ENCODE measurements around the gene TMC8. TPM values are rescaled to one million over a fixed set of nuclear protein-coding genes. Genes with fewer than 3 reads are reported as not detected.

The TMC8 gene
- total and polyA plus RNA-seq, 12 donors: 0.44 to 28.8 (median 6.3) TPM

DNA sequence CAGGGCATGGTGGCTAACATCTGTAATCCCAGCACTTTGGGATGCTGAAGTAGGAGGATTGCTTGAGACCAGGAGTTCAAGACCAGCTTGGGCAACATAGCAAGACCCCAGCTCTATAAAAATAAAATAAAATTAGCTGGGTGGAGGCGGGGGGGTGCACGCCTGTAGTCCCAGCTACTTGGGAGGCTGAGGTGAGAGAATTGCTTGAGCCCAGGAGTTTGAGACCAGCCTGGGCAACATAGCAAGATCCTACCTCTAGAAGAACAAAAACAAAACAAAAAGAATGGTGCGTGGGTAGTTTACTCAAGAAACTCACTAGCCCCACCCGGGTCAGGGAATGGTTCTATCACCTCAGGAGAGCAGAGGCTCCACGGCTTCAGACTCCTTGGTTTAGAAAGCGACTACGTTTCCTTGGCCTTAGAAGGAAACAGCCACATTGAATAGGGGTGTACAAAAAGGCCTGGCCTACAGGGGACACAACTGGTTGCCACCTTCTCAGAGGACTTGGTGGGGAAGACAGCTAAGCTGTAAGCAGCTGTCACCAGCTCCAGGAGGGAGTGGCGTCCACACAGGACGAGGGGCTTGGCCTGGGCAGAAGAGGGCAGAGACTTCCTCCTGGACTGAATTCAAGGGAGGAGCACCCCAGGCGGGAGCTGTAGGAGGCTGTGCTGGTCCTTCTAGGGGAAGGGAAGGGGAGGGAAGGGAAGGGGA lies 55.6 kb downstream of the TMC8 start:
- H3K27me3 ChIP-seq: no peaks in the 10 kb centered on the region
- H3K4me1 ChIP-seq (replicated peaks in 1 of 2): peaks cover 0 to 9% of the 10 kb centered on the region in 2 donors
- H3K27ac ChIP-seq: peak overlapping the region in 2 of 5 donors; percentile 4 to 81
- H3K4me3 ChIP-seq: peak overlapping the region in 1 of 4 donors; percentile 67
- peak in 3 of 7 donors; percentile 35 to 48 (median 37) for DNase-seq
- no peaks in the 10 kb centered on the region for H3K9me3 ChIP-seq (replicated peaks in 1 of 3)
- intact Hi-C loops (cut with DNase I): no loop called here
- no peaks in the 10 kb centered on the region for H3K36me3 ChIP-seq (replicated peaks in 1 of 2)
- TF ChIP-seq POLR2A (IDR thresholded peaks at IDR 0.05): no peak
- TF ChIP-seq, protein P1, sequence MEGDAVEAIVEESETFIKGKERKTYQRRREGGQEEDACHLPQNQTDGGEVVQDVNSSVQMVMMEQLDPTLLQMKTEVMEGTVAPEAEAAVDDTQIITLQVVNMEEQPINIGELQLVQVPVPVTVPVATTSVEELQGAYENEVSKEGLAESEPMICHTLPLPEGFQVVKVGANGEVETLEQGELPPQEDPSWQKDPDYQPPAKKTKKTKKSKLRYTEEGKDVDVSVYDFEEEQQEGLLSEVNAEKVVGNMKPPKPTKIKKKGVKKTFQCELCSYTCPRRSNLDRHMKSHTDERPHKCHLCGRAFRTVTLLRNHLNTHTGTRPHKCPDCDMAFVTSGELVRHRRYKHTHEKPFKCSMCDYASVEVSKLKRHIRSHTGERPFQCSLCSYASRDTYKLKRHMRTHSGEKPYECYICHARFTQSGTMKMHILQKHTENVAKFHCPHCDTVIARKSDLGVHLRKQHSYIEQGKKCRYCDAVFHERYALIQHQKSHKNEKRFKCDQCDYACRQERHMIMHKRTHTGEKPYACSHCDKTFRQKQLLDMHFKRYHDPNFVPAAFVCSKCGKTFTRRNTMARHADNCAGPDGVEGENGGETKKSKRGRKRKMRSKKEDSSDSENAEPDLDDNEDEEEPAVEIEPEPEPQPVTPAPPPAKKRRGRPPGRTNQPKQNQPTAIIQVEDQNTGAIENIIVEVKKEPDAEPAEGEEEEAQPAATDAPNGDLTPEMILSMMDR (IDR thresholded peaks at IDR 0.05): no peak
- 57 to 76% (median 64%) methylated on average over 7 to 10 of the region's 10 CpGs for WGBS, 4 donors

DNA sequence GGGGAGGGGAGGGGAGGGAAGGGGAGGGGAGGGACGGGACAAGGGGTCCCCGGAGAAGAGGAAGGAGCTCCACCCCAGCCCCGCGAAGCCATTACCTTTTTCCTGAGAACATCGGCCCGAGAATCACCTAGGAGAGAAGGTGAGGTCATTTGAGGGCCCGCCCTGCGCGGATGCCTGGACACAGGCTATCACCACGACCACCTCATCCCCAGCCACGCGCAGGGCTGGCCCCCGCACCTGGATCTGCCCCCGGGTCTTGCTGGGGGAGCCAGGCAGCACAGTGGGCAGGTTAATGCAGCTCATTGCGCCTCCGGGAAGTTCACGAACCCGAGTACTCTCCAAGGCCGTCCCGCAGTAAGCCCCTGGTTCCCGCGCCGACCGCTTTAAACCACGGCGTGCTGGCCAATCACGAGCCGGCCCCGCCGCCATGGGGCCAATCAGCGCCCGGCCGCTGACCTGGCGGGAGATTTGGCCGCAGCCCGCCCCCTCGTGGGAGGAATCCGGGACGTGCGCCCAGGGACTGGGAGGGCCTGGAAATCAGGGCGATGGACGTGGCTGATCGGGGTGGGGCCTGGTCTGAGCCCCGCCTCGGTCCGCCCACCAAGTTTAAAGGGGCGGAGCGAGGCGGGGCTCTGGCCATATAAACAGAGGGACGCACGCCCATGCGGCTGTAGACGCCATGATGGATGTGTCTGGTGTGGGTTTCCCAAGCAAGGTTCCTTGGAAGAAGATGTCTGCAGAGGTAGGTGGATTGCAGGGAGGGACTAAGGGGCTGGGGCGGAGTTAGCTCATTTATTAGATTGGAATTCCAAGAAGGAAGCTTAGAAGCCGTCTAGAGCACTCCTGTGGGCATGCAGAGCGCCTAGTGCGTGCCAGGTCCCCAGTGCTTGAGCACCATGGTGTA lies 56.4 kb downstream of the TMC8 start, which contains the start of the genes AFMID and TK1:
Gene AFMID (plus strand): TSS at position 671 of the 904 bp plus-strand sequence. CDS start 9 bp downstream, at position 680.
Gene TK1 (minus strand): TSS at position 361 of the 904 bp plus-strand sequence. CDS start 58 bp downstream, at position 303.
- peak within 1 kb of the TSS in 2 of 4 donors; percentile 22 to 67 for H3K4me3 ChIP-seq
- intact Hi-C loops (cut with DNase I): no loop called here

More for the DNA sequence above, 56.4 kb downstream of the TMC8 start, which contains the start of the genes AFMID and TK1:
- peak; percentile 94 to 98 (median 97) for DNase-seq
- Histone ChIP-seq H3K36me3 (replicated peaks in 1 of 2) (no peaks in the 10 kb centered on the region), H3K9me3 (replicated peaks in 1 of 3) (no peaks in the 10 kb centered on the region), H3K27ac (peak within 1 kb of the TSS in 2 of 5 donors; percentile 4 to 81), H3K4me1 (replicated peaks in 1 of 2) (peaks cover 0 to 9% of the 10 kb centered on the region in 2 donors), H3K27me3 (no peaks in the 10 kb centered on the region)
- 5 to 19% (median 7%) methylated on average over 14 to 57 of the region's 57 CpGs for WGBS, 4 donors
- TF ChIP-seq POLR2A (IDR thresholded peaks at IDR 0.05): peak in 1 of 2 donors; percentile 20
- TF ChIP-seq, protein P1 (IDR thresholded peaks at IDR 0.05): peak; percentile 52 to 93 (median 69)

Other genes starting within 250 kb of the TMC8 start
- gene TNRC6C, start 172.1 kb upstream of the TMC8 start, total RNA-seq: 10 to 100 TPM in 6 of 9 donors, 1 to 10 TPM in 3; 2.8 to 18.7 (median 11.5) TPM
- gene TNRC6C, start 172.1 kb upstream of the TMC8 start, polyA plus RNA-seq: 10 to 100 TPM in 1 of 3 donors, 1 to 10 TPM in 2; 3.8 to 10.9 (median 5.2) TPM
- gene TMC6, start 2.0 kb upstream of the TMC8 start, total RNA-seq: 10 to 100 TPM in 7 of 9 donors, 1 to 10 TPM in 2; 3.9 to 38.9 (median 18.8) TPM
- 10 to 100 TPM in 2 of 3 donors, 1 to 10 TPM in 1; 2.5 to 79.0 (median 40.3) TPM for gene TMC6, start 2.0 kb upstream of the TMC8 start, polyA plus RNA-seq
- gene C17orf99, start 15.6 kb downstream of the TMC8 start, total RNA-seq: under 1 TPM in 1 of 9 donors, not detected in 8; 0.72 TPM
- not detected for gene C17orf99, start 15.6 kb downstream of the TMC8 start, polyA plus RNA-seq
- 10 to 100 TPM; 34.4 to 98.1 (median 60.7) TPM for gene SYNGR2, start 37.8 kb downstream of the TMC8 start, total RNA-seq
- gene SYNGR2, start 37.8 kb downstream of the TMC8 start, polyA plus RNA-seq: 10 to 100 TPM; 32.7 to 85.5 (median 38.9) TPM
- gene TK1, start 56.3 kb downstream of the TMC8 start, total RNA-seq: 10 to 100 TPM in 1 of 9 donors, 1 to 10 TPM in 8; 2.0 to 11.6 (median 2.6) TPM
- 1 to 10 TPM; 1.3 to 2.6 (median 1.6) TPM for gene TK1, start 56.3 kb downstream of the TMC8 start, polyA plus RNA-seq
- 10 to 100 TPM in 8 of 9 donors, 1 to 10 TPM in 1; 4.5 to 32.9 (median 20.3) TPM for gene AFMID, start 56.6 kb downstream of the TMC8 start, total RNA-seq
- 10 to 100 TPM in 1 of 3 donors, 1 to 10 TPM in 2; 9.0 to 16.3 (median 9.1) TPM for gene AFMID, start 56.6 kb downstream of the TMC8 start, polyA plus RNA-seq
- 10 to 100 TPM in 1 of 9 donors, 1 to 10 TPM in 5, under 1 TPM in 3; 0.12 to 17.6 (median 1.7) TPM for gene BIRC5, start 83.5 kb downstream of the TMC8 start, total RNA-seq
- 1 to 10 TPM in 1 of 3 donors, under 1 TPM in 2; 0.32 to 1.3 (median 0.34) TPM for gene BIRC5, start 83.5 kb downstream of the TMC8 start, polyA plus RNA-seq
- not detected for gene TMEM235, start 100.9 kb downstream of the TMC8 start, total RNA-seq
- gene TMEM235, start 100.9 kb downstream of the TMC8 start, polyA plus RNA-seq: under 1 TPM in 1 of 3 donors, not detected in 2; 0.07 TPM
- gene SOCS3, start 229.3 kb downstream of the TMC8 start, total RNA-seq: 100 to 1,000 TPM in 3 of 9 donors, 10 to 100 TPM in 3, 1 to 10 TPM in 3; 2.4 to 114 (median 57.7) TPM
- 10 to 100 TPM in 2 of 3 donors, 1 to 10 TPM in 1; 4.8 to 96.5 (median 15.4) TPM for gene SOCS3, start 229.3 kb downstream of the TMC8 start, polyA plus RNA-seq
- gene PGS1, start 247.9 kb downstream of the TMC8 start, total RNA-seq: 10 to 100 TPM; 23.5 to 64.5 (median 34.1) TPM
- 10 to 100 TPM; 11.9 to 26.9 (median 21.9) TPM for gene PGS1, start 247.9 kb downstream of the TMC8 start, polyA plus RNA-seq

All from adrenal gland (tissue), 12 donors.